ENCODE results near the gene PSEN1. TPM values are rescaled to one million over a fixed set of nuclear protein-coding genes. Genes with fewer than 3 reads are reported as not detected.

The PSEN1 gene
- total RNA-seq, 3 donors from 2014 or later: 45.6 to 64.5 (median 63.2) TPM

GRCh38 chr14:73252491-73253322 lies 116.4 kb downstream of the PSEN1 start:
- H3K9me3 ChIP-seq: no peaks in the 10 kb centered on the region
- TF ChIP-seq CTCF (IDR thresholded peaks at IDR 0.05) (no peak), POLR2AphosphoS5 (IDR thresholded peaks at IDR 0.05) (no peak), POLR2A (IDR thresholded peaks at IDR 0.05) (no peak)
- intact Hi-C loops (cut with DNase I; ENCODE audit: low total_unique reads): no loop called here
- no peak overlapping the region for H3K4me3 ChIP-seq
- H3K27ac ChIP-seq: no peak overlapping the region
- H3K36me3 ChIP-seq: no peaks in the 10 kb centered on the region
- no peaks in the 10 kb centered on the region for H3K27me3 ChIP-seq
- H3K4me1 ChIP-seq: no peaks in the 10 kb centered on the region
- DNase-seq (ENCODE audit: low spot score in 2 of 2): no peak

GRCh38 chr14:73253323-73253610 lies 117.0 kb downstream of the PSEN1 start:
- Histone ChIP-seq H3K4me1 (no peaks in the 10 kb centered on the region), H3K4me3 (no peak overlapping the region), H3K27ac (no peak overlapping the region), H3K27me3 (no peaks in the 10 kb centered on the region), H3K9me3 (no peaks in the 10 kb centered on the region), H3K36me3 (no peaks in the 10 kb centered on the region)
- TF ChIP-seq POLR2AphosphoS5 (IDR thresholded peaks at IDR 0.05) (no peak), CTCF (IDR thresholded peaks at IDR 0.05) (no peak), POLR2A (IDR thresholded peaks at IDR 0.05) (no peak)
- DNase-seq (ENCODE audit: low spot score in 2 of 2): no peak
- intact Hi-C loops (cut with DNase I; ENCODE audit: low total_unique reads): no loop called here

GRCh38 chr14:73253721-73254120 lies 117.4 kb downstream of the PSEN1 start:
- no peak overlapping the region for H3K4me3 ChIP-seq
- H3K27me3 ChIP-seq: no peaks in the 10 kb centered on the region
- intact Hi-C loops (cut with DNase I; ENCODE audit: low total_unique reads): no loop called here
- no peak for DNase-seq (ENCODE audit: low spot score in 2 of 2)
- TF ChIP-seq POLR2AphosphoS5 (IDR thresholded peaks at IDR 0.05): no peak
- no peak for TF ChIP-seq CTCF (IDR thresholded peaks at IDR 0.05)
- TF ChIP-seq POLR2A (IDR thresholded peaks at IDR 0.05): no peak
- no peaks in the 10 kb centered on the region for H3K4me1 ChIP-seq
- H3K9me3 ChIP-seq: no peaks in the 10 kb centered on the region
- H3K27ac ChIP-seq: no peak overlapping the region
- no peaks in the 10 kb centered on the region for H3K36me3 ChIP-seq

GRCh38 chr14:73254247-73255004 lies 118.1 kb downstream of the PSEN1 start:
- Histone ChIP-seq H3K4me1 (no peaks in the 10 kb centered on the region), H3K36me3 (no peaks in the 10 kb centered on the region), H3K4me3 (no peak overlapping the region), H3K27me3 (no peaks in the 10 kb centered on the region), H3K9me3 (no peaks in the 10 kb centered on the region), H3K27ac (no peak overlapping the region)
- intact Hi-C loops (cut with DNase I; ENCODE audit: low total_unique reads): no loop called here
- TF ChIP-seq POLR2AphosphoS5 (IDR thresholded peaks at IDR 0.05): no peak
- TF ChIP-seq CTCF (IDR thresholded peaks at IDR 0.05): no peak
- no peak for TF ChIP-seq POLR2A (IDR thresholded peaks at IDR 0.05)
- no peak for DNase-seq (ENCODE audit: low spot score in 2 of 2)

GRCh38 chr14:73255005-73255400 lies 118.7 kb downstream of the PSEN1 start:
- Histone ChIP-seq H3K9me3 (no peaks in the 10 kb centered on the region), H3K27ac (no peak overlapping the region), H3K4me1 (no peaks in the 10 kb centered on the region), H3K4me3 (no peak overlapping the region), H3K36me3 (no peaks in the 10 kb centered on the region), H3K27me3 (no peaks in the 10 kb centered on the region)
- DNase-seq (ENCODE audit: low spot score in 2 of 2): no peak
- TF ChIP-seq CTCF (IDR thresholded peaks at IDR 0.05) (no peak), POLR2A (IDR thresholded peaks at IDR 0.05) (no peak), POLR2AphosphoS5 (IDR thresholded peaks at IDR 0.05) (no peak)
- intact Hi-C loops (cut with DNase I; ENCODE audit: low total_unique reads): no loop called here
